ENCODE data around the gene RNU1-1.
"Not testable (repeated sequence)": the region's sequence is repeated elsewhere in the genome, so short reads cannot be mapped to it uniquely, and the experiment has no call there.

RNU1-1 gene

DNA sequence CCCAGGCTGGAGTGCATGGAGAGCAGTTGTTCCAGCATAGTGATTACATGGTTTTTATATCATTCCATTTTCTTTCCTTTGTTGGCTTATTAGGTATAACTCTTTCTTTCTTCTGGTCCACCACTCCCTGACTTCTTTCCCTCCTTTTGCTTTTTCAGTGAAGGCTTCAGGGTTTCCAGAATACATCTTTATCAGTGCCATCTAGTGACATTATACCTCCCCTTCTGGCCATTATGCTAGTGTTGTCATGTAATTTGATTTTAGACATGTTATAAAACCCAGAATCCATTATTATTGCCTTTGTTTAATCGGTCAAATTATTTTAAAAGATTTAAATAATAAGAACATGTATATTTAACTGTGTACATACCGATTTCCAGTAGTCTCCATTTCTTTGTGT lies 10.6 kb downstream of the RNU1-1 start:
- no peak overlapping the region for H3K4me2 ChIP-seq (ENCODE audit: insufficient read depth, low read length, poor library complexity, severe bottlenecking)
- no CpG with 5 or more reads among the region's 2 CpGs for WGBS, 2 donors (ENCODE audit: extremely low coverage in 2 of 2, insufficient read length in 2 of 2, insufficient replicate concordance in 1 of 2)
- no peak overlapping the region for H2BK120ac ChIP-seq (ENCODE audit: low read depth, low read length)
- no peak overlapping the region for H4K91ac ChIP-seq (ENCODE audit: low read depth, low read length, poor library complexity)
- no peak overlapping the region for H2BK5ac ChIP-seq (ENCODE audit: low read length)
- H3K23ac ChIP-seq (ENCODE audit: low read depth, low read length, poor library complexity), result no peak overlapping the region
- H3K27ac ChIP-seq (replicated peaks; ENCODE audit: low read length), result no peak overlapping the region
- no peak overlapping the region for H4K8ac ChIP-seq (ENCODE audit: low read depth, low read length)
- DNase-seq (ENCODE audit: low spot score), result no peak
- H2BK15ac ChIP-seq (ENCODE audit: low read length), result no peak overlapping the region
- H3K27me3 ChIP-seq (ENCODE audit: control insufficient read depth in 3 of 3, insufficient read depth in 3 of 3, low read depth in 1 of 3, low read length in 3 of 3), result no peaks in the 10 kb centered on the region
- no peak overlapping the region for H3K4ac ChIP-seq (ENCODE audit: low read length)
- H3K18ac ChIP-seq (ENCODE audit: low read length), result no peak overlapping the region
- H3K4me1 ChIP-seq (ENCODE audit: control insufficient read depth in 2 of 2, insufficient read depth in 1 of 2, low read depth in 1 of 2, low read length in 2 of 2), result peaks cover 0 to 2% of the 10 kb centered on the region in 2 donors
- H3K4me3 ChIP-seq (ENCODE audit: low read length in 2 of 2), result no peak overlapping the region
- H3K9me3 ChIP-seq (replicated peaks in 1 of 2; ENCODE audit: control insufficient read depth in 2 of 2, insufficient read depth in 1 of 2, low read depth in 1 of 2, low read length in 2 of 2), result peaks cover 3 to 15% of the 10 kb centered on the region in 2 donors
- no peak overlapping the region for H2AFZ ChIP-seq (ENCODE audit: low read length)
- H2AK5ac ChIP-seq (ENCODE audit: low read depth, low read length), result no peak overlapping the region
- peaks cover 4% of the 10 kb centered on the region for H3K79me1 ChIP-seq (ENCODE audit: low read depth, low read length)
- no peak overlapping the region for H3K9ac ChIP-seq (ENCODE audit: low read depth, low read length, poor library complexity)
- H2BK12ac ChIP-seq (ENCODE audit: low read length), result no peak overlapping the region
- H3K36me3 ChIP-seq (replicated peaks in 1 of 2; ENCODE audit: control insufficient read depth in 2 of 2, insufficient read depth in 2 of 2, low read length in 2 of 2), result no peaks in the 10 kb centered on the region
- H3K14ac ChIP-seq (ENCODE audit: low read length), result no peak overlapping the region

DNA sequence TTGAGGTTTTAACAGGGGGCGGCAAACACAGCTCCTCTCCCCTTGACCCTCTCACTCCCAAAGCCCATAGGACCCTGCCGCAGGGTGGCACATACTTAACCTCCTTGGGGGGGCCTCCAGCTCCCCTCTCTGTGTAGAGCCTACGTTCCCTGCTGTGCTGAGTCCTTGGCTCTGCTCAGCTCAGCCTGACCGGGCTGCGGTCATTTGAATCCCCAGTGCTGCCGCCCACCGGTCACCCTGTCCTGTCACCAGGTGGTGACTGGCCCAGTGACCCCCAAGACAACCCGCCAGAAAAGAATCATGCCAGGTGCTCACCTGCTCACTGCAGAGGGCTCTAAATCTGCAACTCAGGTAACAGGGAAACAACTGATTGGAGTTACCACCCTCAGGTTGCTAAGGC lies 12.6 kb downstream of the RNU1-1 start:
- not testable (repeated sequence) for H2BK5ac ChIP-seq (ENCODE audit: low read length); H3K9ac ChIP-seq (ENCODE audit: low read depth, low read length, poor library complexity); H3K36me3 ChIP-seq (replicated peaks in 1 of 2; ENCODE audit: control insufficient read depth in 2 of 2, insufficient read depth in 2 of 2, low read length in 2 of 2); H3K4me2 ChIP-seq (ENCODE audit: insufficient read depth, low read length, poor library complexity, severe bottlenecking); H2BK12ac ChIP-seq (ENCODE audit: low read length); H3K27ac ChIP-seq (replicated peaks; ENCODE audit: low read length); H3K4me3 ChIP-seq (ENCODE audit: low read length in 2 of 2); H4K8ac ChIP-seq (ENCODE audit: low read depth, low read length); DNase-seq (ENCODE audit: low spot score); H3K18ac ChIP-seq (ENCODE audit: low read length); H2AFZ ChIP-seq (ENCODE audit: low read length); H2BK120ac ChIP-seq (ENCODE audit: low read depth, low read length); H3K23ac ChIP-seq (ENCODE audit: low read depth, low read length, poor library complexity); H3K79me1 ChIP-seq (ENCODE audit: low read depth, low read length); H3K4me1 ChIP-seq (ENCODE audit: control insufficient read depth in 2 of 2, insufficient read depth in 1 of 2, low read depth in 1 of 2, low read length in 2 of 2); H2BK15ac ChIP-seq (ENCODE audit: low read length); H2AK5ac ChIP-seq (ENCODE audit: low read depth, low read length); H4K91ac ChIP-seq (ENCODE audit: low read depth, low read length, poor library complexity); H3K4ac ChIP-seq (ENCODE audit: low read length); H3K27me3 ChIP-seq (ENCODE audit: control insufficient read depth in 3 of 3, insufficient read depth in 3 of 3, low read depth in 1 of 3, low read length in 3 of 3)
- WGBS, 2 donors (ENCODE audit: extremely low coverage in 2 of 2, insufficient read length in 2 of 2, insufficient replicate concordance in 1 of 2), result no CpG with 5 or more reads among the region's 8 CpGs
- Histone ChIP-seq H3K14ac (ENCODE audit: low read length) (peak overlapping the region; percentile 75), H3K9me3 (replicated peaks in 1 of 2; ENCODE audit: control insufficient read depth in 2 of 2, insufficient read depth in 1 of 2, low read depth in 1 of 2, low read length in 2 of 2) (peaks cover 3 to 14% of the 10 kb centered on the region in 2 donors)

DNA sequence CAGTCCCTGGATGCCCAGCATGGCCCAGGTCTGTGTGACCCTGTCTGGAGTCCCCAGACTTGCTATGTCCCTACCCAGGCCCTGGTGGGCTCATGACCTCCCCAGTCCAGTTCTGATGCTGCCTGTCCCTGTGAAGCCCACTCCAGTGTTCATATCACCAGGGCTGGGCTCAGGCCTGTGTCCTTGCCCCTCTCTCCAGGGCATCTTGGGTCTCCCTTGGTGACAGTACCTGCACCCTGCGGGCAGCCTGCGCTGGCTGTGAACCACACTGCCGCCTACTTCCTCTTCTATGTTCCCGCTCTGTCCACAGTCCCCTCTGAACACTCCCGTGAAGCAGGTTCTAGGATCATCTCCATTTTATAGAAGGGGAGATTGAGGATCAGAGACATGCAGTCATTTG lies 13.1 kb downstream of the RNU1-1 start:
- not testable (repeated sequence) for DNase-seq (ENCODE audit: low spot score); H3K27ac ChIP-seq (replicated peaks; ENCODE audit: low read length); H3K36me3 ChIP-seq (replicated peaks in 1 of 2; ENCODE audit: control insufficient read depth in 2 of 2, insufficient read depth in 2 of 2, low read length in 2 of 2); H3K23ac ChIP-seq (ENCODE audit: low read depth, low read length, poor library complexity); H3K27me3 ChIP-seq (ENCODE audit: control insufficient read depth in 3 of 3, insufficient read depth in 3 of 3, low read depth in 1 of 3, low read length in 3 of 3); H3K9ac ChIP-seq (ENCODE audit: low read depth, low read length, poor library complexity); H3K79me1 ChIP-seq (ENCODE audit: low read depth, low read length); H2BK120ac ChIP-seq (ENCODE audit: low read depth, low read length); H2BK5ac ChIP-seq (ENCODE audit: low read length); H3K4me2 ChIP-seq (ENCODE audit: insufficient read depth, low read length, poor library complexity, severe bottlenecking); H4K8ac ChIP-seq (ENCODE audit: low read depth, low read length); H4K91ac ChIP-seq (ENCODE audit: low read depth, low read length, poor library complexity); H2AK5ac ChIP-seq (ENCODE audit: low read depth, low read length); H3K4me1 ChIP-seq (ENCODE audit: control insufficient read depth in 2 of 2, insufficient read depth in 1 of 2, low read depth in 1 of 2, low read length in 2 of 2); H3K4me3 ChIP-seq (ENCODE audit: low read length in 2 of 2); H2BK15ac ChIP-seq (ENCODE audit: low read length); H2AFZ ChIP-seq (ENCODE audit: low read length); H3K18ac ChIP-seq (ENCODE audit: low read length); H3K4ac ChIP-seq (ENCODE audit: low read length); H2BK12ac ChIP-seq (ENCODE audit: low read length)
- no CpG with 5 or more reads among the region's 5 CpGs for WGBS, 2 donors (ENCODE audit: extremely low coverage in 2 of 2, insufficient read length in 2 of 2, insufficient replicate concordance in 1 of 2)
- Histone ChIP-seq H3K14ac (ENCODE audit: low read length) (peak overlapping the region; percentile 84), H3K9me3 (replicated peaks in 1 of 2; ENCODE audit: control insufficient read depth in 2 of 2, insufficient read depth in 1 of 2, low read depth in 1 of 2, low read length in 2 of 2) (peaks cover 3 to 11% of the 10 kb centered on the region in 2 donors)

- H3K4me2 ChIP-seq (ENCODE audit: insufficient read depth, low read length, poor library complexity, severe bottlenecking); H4K91ac ChIP-seq (ENCODE audit: low read depth, low read length, poor library complexity): not testable (repeated sequence)
These were observed 13.6 kb downstream of the RNU1-1 start for GRCh38 chr1:16500466-16500865.

More at GRCh38 chr1:16500466-16500865, 13.6 kb downstream of the RNU1-1 start:
- not testable (repeated sequence) for H2BK15ac ChIP-seq (ENCODE audit: low read length); H3K23ac ChIP-seq (ENCODE audit: low read depth, low read length, poor library complexity); H3K4me1 ChIP-seq (ENCODE audit: control insufficient read depth in 2 of 2, insufficient read depth in 1 of 2, low read depth in 1 of 2, low read length in 2 of 2); H3K79me1 ChIP-seq (ENCODE audit: low read depth, low read length); H3K27ac ChIP-seq (replicated peaks; ENCODE audit: low read length); H2AFZ ChIP-seq (ENCODE audit: low read length); H4K8ac ChIP-seq (ENCODE audit: low read depth, low read length); H3K9ac ChIP-seq (ENCODE audit: low read depth, low read length, poor library complexity); H3K36me3 ChIP-seq (replicated peaks in 1 of 2; ENCODE audit: control insufficient read depth in 2 of 2, insufficient read depth in 2 of 2, low read length in 2 of 2); H3K9me3 ChIP-seq (replicated peaks in 1 of 2; ENCODE audit: control insufficient read depth in 2 of 2, insufficient read depth in 1 of 2, low read depth in 1 of 2, low read length in 2 of 2); H2AK5ac ChIP-seq (ENCODE audit: low read depth, low read length); H2BK120ac ChIP-seq (ENCODE audit: low read depth, low read length); H2BK12ac ChIP-seq (ENCODE audit: low read length); H3K4ac ChIP-seq (ENCODE audit: low read length); H2BK5ac ChIP-seq (ENCODE audit: low read length); H3K18ac ChIP-seq (ENCODE audit: low read length); H3K14ac ChIP-seq (ENCODE audit: low read length); H3K27me3 ChIP-seq (ENCODE audit: control insufficient read depth in 3 of 3, insufficient read depth in 3 of 3, low read depth in 1 of 3, low read length in 3 of 3); H3K4me3 ChIP-seq (ENCODE audit: low read length in 2 of 2); DNase-seq (ENCODE audit: low spot score)
- no CpG with 5 or more reads among the region's 11 CpGs for WGBS, 2 donors (ENCODE audit: extremely low coverage in 2 of 2, insufficient read length in 2 of 2, insufficient replicate concordance in 1 of 2)

All from neuronal stem cell (in vitro differentiated cells).